ENCODE data around the gene CCDC126. TPM values are rescaled to one million over a fixed set of nuclear protein-coding genes. Genes with fewer than 3 reads are reported as not detected.

Gene CCDC126
- total RNA-seq, 2 donors from 2014 or later = 8.4 to 21.4 TPM

DNA sequence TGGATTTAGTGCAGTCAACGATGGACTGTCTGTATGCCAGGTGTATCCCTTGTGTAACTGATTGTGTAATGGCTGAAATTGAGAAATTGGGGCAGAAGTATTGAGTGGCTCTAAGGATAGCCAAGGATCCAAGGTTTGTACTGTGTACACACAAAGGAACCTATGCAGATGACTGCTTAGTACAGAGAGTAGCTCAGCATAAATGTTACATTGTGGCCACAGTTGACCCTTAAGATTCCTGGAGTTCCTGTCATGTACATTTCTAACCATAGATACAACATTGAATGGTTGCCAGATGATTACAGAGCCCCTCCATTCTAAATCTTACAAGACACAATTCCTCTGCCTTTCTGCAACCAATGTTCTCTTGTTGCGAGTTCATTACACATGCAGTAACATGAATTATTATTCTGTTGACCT lies 25.3 kb downstream of the CCDC126 start:
- Histone ChIP-seq H3K27me3 (replicated peaks; ENCODE audit: insufficient read depth) (no peaks in the 10 kb centered on the region), H3K4me1 (replicated peaks) (no peaks in the 10 kb centered on the region), H3K27ac (no peak overlapping the region), H3K4me3 (no peak overlapping the region), H3K36me3 (no peaks in the 10 kb centered on the region), H3K9me3 (no peaks in the 10 kb centered on the region)
- intact Hi-C loops (cut with DNase I) = no loop called here
- no peak for DNase-seq (ENCODE audit: low spot score)
- TF ChIP-seq POLR2A (IDR thresholded peaks at IDR 0.05) = no peak
- TF ChIP-seq POLR2AphosphoS5 (IDR thresholded peaks at IDR 0.05) = no peak
- TF ChIP-seq, protein P1, sequence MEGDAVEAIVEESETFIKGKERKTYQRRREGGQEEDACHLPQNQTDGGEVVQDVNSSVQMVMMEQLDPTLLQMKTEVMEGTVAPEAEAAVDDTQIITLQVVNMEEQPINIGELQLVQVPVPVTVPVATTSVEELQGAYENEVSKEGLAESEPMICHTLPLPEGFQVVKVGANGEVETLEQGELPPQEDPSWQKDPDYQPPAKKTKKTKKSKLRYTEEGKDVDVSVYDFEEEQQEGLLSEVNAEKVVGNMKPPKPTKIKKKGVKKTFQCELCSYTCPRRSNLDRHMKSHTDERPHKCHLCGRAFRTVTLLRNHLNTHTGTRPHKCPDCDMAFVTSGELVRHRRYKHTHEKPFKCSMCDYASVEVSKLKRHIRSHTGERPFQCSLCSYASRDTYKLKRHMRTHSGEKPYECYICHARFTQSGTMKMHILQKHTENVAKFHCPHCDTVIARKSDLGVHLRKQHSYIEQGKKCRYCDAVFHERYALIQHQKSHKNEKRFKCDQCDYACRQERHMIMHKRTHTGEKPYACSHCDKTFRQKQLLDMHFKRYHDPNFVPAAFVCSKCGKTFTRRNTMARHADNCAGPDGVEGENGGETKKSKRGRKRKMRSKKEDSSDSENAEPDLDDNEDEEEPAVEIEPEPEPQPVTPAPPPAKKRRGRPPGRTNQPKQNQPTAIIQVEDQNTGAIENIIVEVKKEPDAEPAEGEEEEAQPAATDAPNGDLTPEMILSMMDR (IDR thresholded peaks at IDR 0.05) = no peak
- WGBS = 90% methylated on average over 2 of the region's 2 CpGs

DNA sequence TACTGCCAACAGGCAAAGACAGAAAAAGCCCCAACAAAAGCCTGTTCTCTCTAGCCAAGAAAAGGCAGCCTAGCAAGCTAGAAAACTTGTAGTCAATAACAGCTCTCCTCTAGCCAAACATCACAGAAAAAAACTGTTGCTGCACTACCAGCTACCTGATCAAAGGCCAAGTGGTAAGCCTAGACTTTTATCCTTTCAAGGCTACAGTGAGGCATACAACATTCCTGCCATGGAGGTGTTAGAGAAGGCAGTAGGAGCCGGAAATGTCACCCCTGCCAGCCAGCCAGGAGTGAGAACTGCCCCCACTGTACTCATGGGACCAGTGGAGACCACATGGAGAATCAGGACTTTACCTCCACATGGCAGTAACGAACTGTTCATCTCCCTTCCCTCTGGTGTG lies 31.2 kb downstream of the CCDC126 start:
- H3K27ac ChIP-seq = no peak overlapping the region
- no peaks in the 10 kb centered on the region for H3K4me1 ChIP-seq (replicated peaks)
- H3K4me3 ChIP-seq = no peak overlapping the region
- no peaks in the 10 kb centered on the region for H3K27me3 ChIP-seq (replicated peaks; ENCODE audit: insufficient read depth)
- DNase-seq (ENCODE audit: low spot score) = no peak
- no peaks in the 10 kb centered on the region for H3K9me3 ChIP-seq
- no peaks in the 10 kb centered on the region for H3K36me3 ChIP-seq
- WGBS = 78% methylated on average over 2 of the region's 2 CpGs
- TF ChIP-seq POLR2AphosphoS5 (IDR thresholded peaks at IDR 0.05) = no peak
- TF ChIP-seq POLR2A (IDR thresholded peaks at IDR 0.05) = no peak
- TF ChIP-seq, protein P1 (IDR thresholded peaks at IDR 0.05) = no peak
- intact Hi-C loops (cut with DNase I) = no loop called here

DNA sequence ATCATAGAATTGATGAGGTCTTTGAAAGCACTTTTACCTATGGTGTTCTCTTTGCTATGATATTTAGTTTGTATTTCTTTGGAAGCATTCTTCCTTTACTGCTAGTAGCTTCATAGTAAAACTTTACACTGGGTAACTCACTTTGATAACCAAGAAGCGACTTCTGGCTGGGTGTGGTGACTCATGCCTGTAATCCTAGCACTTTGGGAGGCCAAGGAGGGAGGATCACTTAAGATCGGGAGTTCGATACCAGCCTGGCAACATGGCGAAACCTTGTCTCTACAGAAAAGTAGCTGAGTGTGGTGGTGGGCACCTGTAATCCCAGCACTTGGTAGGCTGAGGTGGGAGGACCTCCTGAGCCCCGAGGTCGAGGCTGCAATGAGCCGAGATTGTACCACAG lies 36.2 kb downstream of the CCDC126 start:
- 89% methylated on average over 7 of the region's 7 CpGs for WGBS
- TF ChIP-seq, protein P1 (IDR thresholded peaks at IDR 0.05) = no peak
- no peak for TF ChIP-seq POLR2A (IDR thresholded peaks at IDR 0.05)
- TF ChIP-seq POLR2AphosphoS5 (IDR thresholded peaks at IDR 0.05) = no peak
- Histone ChIP-seq H3K9me3 (no peaks in the 10 kb centered on the region), H3K36me3 (no peaks in the 10 kb centered on the region), H3K4me1 (replicated peaks) (no peaks in the 10 kb centered on the region), H3K27me3 (replicated peaks; ENCODE audit: insufficient read depth) (no peaks in the 10 kb centered on the region), H3K27ac (no peak overlapping the region), H3K4me3 (no peak overlapping the region)
- no peak for DNase-seq (ENCODE audit: low spot score)
- intact Hi-C loops (cut with DNase I) = no loop called here

DNA sequence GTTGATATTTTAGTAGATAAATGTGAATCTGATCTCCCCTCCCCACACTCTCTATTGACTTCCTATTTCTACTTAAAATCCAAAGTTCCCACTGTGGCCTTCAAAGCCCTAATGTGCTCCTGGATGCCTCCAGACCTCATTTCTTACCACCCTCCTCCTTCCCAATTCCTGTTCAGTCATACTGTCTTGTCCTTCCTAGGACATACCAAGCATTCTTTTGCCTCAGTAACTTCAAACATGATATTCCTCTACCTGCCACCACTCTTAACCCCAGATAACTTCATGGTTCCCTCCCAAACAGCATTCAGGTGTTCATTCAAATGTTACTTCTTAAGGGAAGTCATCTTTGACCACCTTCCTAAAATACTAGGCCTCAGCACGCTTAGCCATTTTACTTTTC lies 48.6 kb downstream of the CCDC126 start:
- Histone ChIP-seq H3K36me3 (no peaks in the 10 kb centered on the region), H3K4me3 (no peak overlapping the region), H3K27ac (no peak overlapping the region), H3K9me3 (no peaks in the 10 kb centered on the region), H3K4me1 (replicated peaks) (no peaks in the 10 kb centered on the region), H3K27me3 (replicated peaks; ENCODE audit: insufficient read depth) (no peaks in the 10 kb centered on the region)
- TF ChIP-seq, protein P1 (IDR thresholded peaks at IDR 0.05) = no peak
- TF ChIP-seq POLR2AphosphoS5 (IDR thresholded peaks at IDR 0.05) = no peak
- TF ChIP-seq POLR2A (IDR thresholded peaks at IDR 0.05) = no peak
- 97% methylated on average over 1 of the region's 1 CpG for WGBS
- intact Hi-C loops (cut with DNase I) = no loop called here
- DNase-seq (ENCODE audit: low spot score) = no peak

DNA sequence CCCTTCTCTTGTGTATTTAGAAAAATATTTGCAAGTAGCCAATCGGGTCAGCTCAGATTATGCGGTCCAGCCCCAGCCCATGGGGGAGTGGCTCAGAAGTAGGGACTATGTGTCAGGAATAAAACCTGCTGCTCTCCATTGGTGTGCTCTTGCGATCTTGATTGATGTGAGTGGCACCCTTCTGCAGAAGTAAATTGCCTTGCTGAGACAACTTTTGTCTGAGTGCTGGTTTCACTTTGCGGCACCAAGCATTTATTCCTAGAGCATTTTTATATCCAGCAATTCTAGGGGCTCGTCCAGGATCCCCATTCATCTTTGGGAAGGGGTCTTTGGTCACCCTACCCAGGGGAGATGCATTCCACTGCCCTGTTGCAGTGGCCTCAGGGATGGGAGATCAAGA lies 56.8 kb downstream of the CCDC126 start:
- no peaks in the 10 kb centered on the region for H3K27me3 ChIP-seq (replicated peaks; ENCODE audit: insufficient read depth)
- H3K4me1 ChIP-seq (replicated peaks) = no peaks in the 10 kb centered on the region
- H3K36me3 ChIP-seq = no peaks in the 10 kb centered on the region
- intact Hi-C loops (cut with DNase I) = no loop called here
- TF ChIP-seq, protein P1 (IDR thresholded peaks at IDR 0.05) = no peak
- TF ChIP-seq POLR2A (IDR thresholded peaks at IDR 0.05) (no peak), POLR2AphosphoS5 (IDR thresholded peaks at IDR 0.05) (no peak)
- H3K9me3 ChIP-seq = no peaks in the 10 kb centered on the region
- no peak overlapping the region for H3K4me3 ChIP-seq
- no peak overlapping the region for H3K27ac ChIP-seq
- DNase-seq (ENCODE audit: low spot score) = no peak
- 91% methylated on average over 5 of the region's 5 CpGs for WGBS

Measured in prostate gland (tissue), 2 donors.